MM.1S (cell line): ENCODE results near the gene MMP23B.

Source experiments
- EZH2 ChIP-seq: fragments of 300-600 bp; sonication (generic); optimal IDR thresholded peaks from 2 replicates; pipeline ENCODE3; 2017; ENCODE audit warnings: low read depth, mild to moderate bottlenecking, antibody characterized with exemption, low read length, mixed read lengths
- TF ChIP-seq, protein P1 (sequence below): fragments of 300-600 bp; sonication (generic); IDR thresholded peaks from 2 replicates; pipeline ENCODE4 v1.5.1; 2016; ENCODE audit warnings: antibody characterized with exemption, low read length, mixed read lengths

DNA sequence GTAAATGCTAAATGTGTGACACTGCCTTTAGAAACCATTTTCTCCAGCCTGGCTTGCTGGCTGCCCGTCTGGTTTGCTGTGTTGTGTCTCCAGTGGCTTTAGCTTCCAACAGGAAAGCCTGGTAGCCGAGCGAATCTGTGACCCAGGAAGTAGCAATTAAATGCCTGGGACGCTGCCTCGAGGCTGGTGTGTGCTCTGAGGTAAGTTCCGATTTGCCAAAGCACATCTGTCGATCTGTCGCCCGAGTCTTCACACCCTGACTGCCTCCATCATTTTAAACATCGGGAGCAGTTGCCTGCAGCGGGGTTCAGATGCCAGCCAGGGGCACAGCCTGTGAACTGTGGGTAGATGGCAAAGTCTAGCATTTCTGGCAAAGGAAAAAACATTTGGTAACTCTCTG, 14.5 kb upstream of the MMP23B start:
- TF ChIP-seq, protein P1, sequence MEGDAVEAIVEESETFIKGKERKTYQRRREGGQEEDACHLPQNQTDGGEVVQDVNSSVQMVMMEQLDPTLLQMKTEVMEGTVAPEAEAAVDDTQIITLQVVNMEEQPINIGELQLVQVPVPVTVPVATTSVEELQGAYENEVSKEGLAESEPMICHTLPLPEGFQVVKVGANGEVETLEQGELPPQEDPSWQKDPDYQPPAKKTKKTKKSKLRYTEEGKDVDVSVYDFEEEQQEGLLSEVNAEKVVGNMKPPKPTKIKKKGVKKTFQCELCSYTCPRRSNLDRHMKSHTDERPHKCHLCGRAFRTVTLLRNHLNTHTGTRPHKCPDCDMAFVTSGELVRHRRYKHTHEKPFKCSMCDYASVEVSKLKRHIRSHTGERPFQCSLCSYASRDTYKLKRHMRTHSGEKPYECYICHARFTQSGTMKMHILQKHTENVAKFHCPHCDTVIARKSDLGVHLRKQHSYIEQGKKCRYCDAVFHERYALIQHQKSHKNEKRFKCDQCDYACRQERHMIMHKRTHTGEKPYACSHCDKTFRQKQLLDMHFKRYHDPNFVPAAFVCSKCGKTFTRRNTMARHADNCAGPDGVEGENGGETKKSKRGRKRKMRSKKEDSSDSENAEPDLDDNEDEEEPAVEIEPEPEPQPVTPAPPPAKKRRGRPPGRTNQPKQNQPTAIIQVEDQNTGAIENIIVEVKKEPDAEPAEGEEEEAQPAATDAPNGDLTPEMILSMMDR, result no peak
- TF ChIP-seq EZH2, result no peak
